ENCODE measurements around the gene MYCBP2.
"Not testable (repeated sequence)": the region's sequence is repeated elsewhere in the genome, so short reads cannot be mapped to it uniquely, and the experiment has no call there.

Gene MYCBP2

DNA sequence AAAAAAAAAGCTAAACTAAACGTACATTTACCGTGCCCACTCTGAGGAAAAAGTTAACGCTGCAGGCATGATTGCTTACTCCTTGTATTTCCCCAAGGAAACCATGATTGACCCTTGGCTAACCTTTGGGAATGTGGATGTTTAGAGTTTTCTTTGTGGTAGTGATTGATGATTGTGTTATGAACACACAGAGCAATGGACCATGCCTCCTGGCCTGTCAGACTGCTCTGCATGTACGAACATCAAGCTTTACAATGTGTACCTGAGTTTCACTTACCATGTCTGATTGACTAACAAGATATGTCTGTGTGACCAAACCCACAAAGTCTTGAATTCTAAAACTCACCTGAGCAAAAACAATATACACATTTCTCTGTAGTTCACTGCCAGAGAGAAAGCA is 35.1 kb downstream of the MYCBP2 start:
- DNase-seq (ENCODE audit: low read depth), result no peak

- no peak for DNase-seq (ENCODE audit: low read depth)
These were observed 36.6 kb downstream of the MYCBP2 start for GRCh38 chr13:77290342-77290741.

DNA sequence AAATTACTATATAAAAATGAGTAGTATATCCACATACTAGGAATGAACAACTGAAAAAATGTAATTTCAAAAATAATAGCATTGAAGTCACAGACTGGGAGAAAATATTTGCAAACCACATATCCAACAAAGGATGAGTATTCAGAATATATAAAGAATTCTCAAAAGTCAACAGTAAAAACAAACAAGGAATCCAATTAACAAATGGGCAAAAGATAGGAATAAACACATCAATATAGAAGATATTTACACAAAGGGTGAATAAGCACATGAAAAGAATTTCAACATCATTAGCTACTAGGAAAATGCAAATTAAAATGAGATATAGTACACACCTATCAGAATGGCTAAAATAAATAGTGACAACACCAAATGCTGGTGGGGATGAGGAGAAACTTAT is 37.0 kb downstream of the MYCBP2 start:
- no peak for DNase-seq (ENCODE audit: low read depth)

- DNase-seq (ENCODE audit: low read depth), result not testable (repeated sequence)
These were observed 41.3 kb downstream of the MYCBP2 start for GRCh38 chr13:77285632-77286031.

- DNase-seq (ENCODE audit: low read depth), result no peak
These were observed 41.8 kb downstream of the MYCBP2 start for GRCh38 chr13:77285098-77285497.

DNA sequence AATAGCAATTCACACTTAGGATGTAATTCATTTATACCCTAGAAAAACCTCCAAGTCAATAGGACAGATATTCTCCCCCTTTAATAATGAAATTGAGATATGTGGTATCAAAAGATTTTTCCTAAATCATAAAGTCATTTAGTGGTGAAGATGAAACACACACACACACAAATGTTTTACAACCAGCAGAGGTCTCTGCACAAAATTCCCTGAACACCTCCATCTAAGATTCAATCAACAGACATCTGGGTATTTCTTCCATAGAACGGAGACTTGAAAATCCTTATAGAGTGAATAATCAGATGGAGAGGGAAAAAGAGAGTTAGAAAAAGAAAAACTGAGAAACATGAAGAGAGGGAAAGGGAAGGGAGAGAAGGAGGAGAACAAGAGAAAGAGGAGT is 52.8 kb downstream of the MYCBP2 start:
- DNase-seq (ENCODE audit: low read depth), result no peak

- DNase-seq (ENCODE audit: low read depth), result no peak
These were observed 57.8 kb downstream of the MYCBP2 start for GRCh38 chr13:77269141-77269540.

GRCh38 chr13:77267362-77267761 is 59.5 kb downstream of the MYCBP2 start:
- DNase-seq (ENCODE audit: low read depth), result no peak

- DNase-seq (ENCODE audit: low read depth), result no peak
These were observed 61.6 kb downstream of the MYCBP2 start for GRCh38 chr13:77265336-77265735.

GRCh38 chr13:77262198-77262597 is 64.7 kb downstream of the MYCBP2 start:
- no peak for DNase-seq (ENCODE audit: low read depth)

GRCh38 chr13:77250975-77251374 is 75.9 kb downstream of the MYCBP2 start:
- DNase-seq (ENCODE audit: low read depth), result no peak

DNA sequence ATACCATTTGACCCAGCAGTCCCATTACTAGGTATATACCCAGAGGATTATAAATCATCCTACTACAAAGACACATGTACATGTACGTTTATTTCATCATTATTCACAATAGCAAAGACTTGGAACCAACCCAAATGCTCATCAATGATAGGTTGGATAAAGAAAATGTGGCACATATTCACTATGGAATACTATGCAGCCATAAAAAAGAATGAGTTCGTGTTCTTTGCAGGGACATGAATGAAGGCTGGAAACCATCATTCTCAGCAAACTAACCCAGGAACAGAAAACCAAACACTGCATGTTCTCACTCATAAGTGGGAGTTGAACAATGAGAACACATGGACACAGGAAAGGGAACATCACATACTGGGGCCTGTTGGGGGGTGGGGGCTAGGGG is 81.7 kb downstream of the MYCBP2 start:
- not testable (repeated sequence) for DNase-seq (ENCODE audit: low read depth)

DNA sequence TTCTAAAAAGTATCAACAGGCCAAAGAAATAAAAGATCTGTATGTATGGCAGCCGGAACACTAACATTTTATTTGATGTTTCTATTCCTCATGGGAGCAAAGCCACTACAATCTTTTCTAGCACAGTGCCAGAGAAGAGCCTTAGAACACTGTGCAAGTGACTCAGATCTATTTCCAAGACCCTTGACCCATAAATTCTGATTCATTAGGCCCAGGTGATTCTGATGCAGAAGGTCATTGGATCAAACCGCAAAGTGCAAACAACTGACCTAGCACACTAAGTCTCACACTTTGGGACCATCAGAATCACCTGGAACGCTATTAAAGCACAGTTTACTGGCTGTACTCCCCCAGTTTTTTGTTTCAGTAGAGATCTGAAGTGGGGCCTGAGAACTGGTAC is 87.6 kb downstream of the MYCBP2 start:
- DNase-seq (ENCODE audit: low read depth), result no peak

GRCh38 chr13:77235456-77236022 is 91.4 kb downstream of the MYCBP2 start:
- no peak for DNase-seq (ENCODE audit: low read depth)

GRCh38 chr13:77233159-77233558 is 93.7 kb downstream of the MYCBP2 start:
- DNase-seq (ENCODE audit: low read depth), result no peak

- no peak for DNase-seq (ENCODE audit: low read depth)
These were observed 96.3 kb downstream of the MYCBP2 start for GRCh38 chr13:77230560-77230959.

DNA sequence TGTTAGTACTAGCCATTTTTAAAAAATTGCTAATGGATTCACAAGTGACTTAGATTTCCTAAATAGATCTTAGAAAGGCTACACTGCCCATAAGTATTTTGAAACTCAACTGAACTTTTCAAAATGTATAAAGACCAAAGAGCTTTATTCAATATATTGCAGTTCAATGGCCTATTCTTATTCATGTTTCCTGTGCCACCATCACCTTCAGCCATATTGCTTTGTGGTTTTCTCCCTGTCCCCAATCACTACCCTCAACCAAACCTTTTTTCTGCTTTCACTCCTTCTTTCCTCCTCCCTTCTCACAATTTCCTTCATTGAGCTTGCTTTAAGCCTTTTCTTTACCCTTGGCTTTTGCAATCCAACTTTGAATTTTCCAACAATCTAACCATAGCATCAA is 100.9 kb downstream of the MYCBP2 start:
- DNase-seq (ENCODE audit: low read depth), result no peak

- no peak for DNase-seq (ENCODE audit: low read depth)
These were observed 104.0 kb downstream of the MYCBP2 start for GRCh38 chr13:77222909-77223308.

DNA sequence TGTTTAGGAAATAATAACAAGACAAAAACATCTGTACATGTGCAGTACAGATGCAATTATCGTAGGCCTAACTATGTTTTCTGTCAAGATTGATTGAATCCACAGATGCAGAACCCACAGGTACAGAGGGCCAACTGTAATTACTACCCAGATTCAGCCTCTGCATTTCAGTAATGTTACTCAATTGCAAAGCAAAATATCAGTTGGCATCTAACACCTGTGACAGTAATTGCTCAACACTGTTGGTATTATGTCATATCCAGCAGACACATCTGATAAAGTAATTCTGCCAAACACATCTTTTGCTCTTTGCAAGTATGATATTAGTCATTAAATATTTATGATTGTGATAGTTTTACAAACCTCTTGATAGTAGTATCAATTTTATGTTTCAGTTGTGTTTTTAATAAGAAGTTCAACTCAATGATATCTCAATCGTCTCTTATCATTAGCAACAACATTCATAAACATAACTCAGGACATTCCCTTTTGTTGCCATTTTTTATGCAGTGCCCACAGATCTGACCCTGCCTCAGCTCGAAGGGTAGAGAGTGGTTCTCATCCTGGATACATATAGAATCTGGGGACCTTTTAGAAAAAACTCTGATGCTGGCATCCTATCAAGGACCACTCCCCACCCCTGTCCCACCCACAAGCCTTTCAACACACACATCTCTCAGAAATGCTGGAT is 104.7 kb downstream of the MYCBP2 start:
- no peak for DNase-seq (ENCODE audit: low read depth)

DNA sequence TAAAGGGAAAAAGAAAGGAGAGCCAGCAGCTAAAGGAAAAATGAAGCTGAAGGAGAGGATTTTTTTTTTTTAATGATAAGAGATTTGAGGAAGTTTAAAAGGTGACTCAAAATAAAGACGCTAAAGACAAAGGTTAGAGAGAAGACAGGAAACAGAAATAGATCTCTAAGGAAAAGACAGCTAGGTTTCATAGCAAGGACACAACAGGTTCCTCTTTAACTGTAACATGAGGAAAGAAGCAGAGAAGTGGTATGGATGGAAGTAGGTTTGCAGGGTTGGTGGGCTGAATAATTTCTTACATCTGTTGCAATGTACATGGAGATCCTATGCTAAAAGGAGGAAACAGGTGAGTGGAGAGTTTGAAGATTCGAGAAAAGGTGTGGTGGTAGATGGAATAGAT is 107.5 kb downstream of the MYCBP2 start:
- no peak for DNase-seq (ENCODE audit: low read depth)

DNA sequence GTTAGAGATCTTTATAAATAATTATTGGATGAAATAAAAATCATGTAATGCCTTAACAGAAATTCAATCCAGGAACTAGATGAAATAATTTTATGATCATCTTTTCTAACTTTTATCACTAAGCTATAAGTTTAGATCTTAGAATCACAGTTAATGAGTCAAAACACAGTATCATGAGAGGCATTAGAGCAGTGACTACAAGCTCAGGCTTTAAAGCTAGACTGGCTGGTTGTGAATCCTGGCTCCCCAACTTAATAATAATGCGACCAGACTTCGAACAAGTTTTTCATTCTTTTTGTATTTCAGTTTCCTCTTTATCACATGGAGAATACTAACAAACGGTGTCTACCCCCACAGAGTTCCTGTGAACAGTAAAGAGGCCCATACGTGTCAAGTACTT is 108.6 kb downstream of the MYCBP2 start:
- no peak for DNase-seq (ENCODE audit: low read depth)

GRCh38 chr13:77215543-77215942 is 111.4 kb downstream of the MYCBP2 start:
- DNase-seq (ENCODE audit: low read depth), result no peak

- DNase-seq (ENCODE audit: low read depth), result no peak
These were observed 113.2 kb downstream of the MYCBP2 start for GRCh38 chr13:77213644-77214043.

GRCh38 chr13:77207943-77208342 is 119.0 kb downstream of the MYCBP2 start:
- DNase-seq (ENCODE audit: low read depth), result no peak

All from stimulated activated CD8-positive, alpha-beta memory T cell treated with anti-CD3 and anti-CD28 coated beads, Interleukin-12 subunit alpha, Interleukin-12 subunit beta, amount 100 ng/mL, for 4 hours (primary cell).